Breast epithelium (tissue), 4 donors: ENCODE data around the gene SUMF1. TPM values are rescaled to one million over a fixed set of nuclear protein-coding genes. Genes with fewer than 3 reads are reported as not detected.
A peak's percentile ranks its signal among the peaks of the same experiment; 100 is the strongest.

ENCODE experiments used
- DNase-seq, 2 donors: peaks; one replicate each; pipeline ENCODE4 v3.0.0-alpha.2; 2019; ENCODE audit warnings: low spot score in 2 of 2
- H3K27ac ChIP-seq, 2 donors: fragments of 200-600 bp; sonication (generic) in 1 of 2; one replicate each; pipeline ENCODE4 v1.5.1; 2016 to 2019; ENCODE audit warnings: mild to moderate bottlenecking in 1 of 2
- H3K27me3 ChIP-seq, 2 donors: fragments of 200-600 bp; sonication (generic) in 1 of 2; one replicate each; pipeline versions ENCODE4 v1.5.1 to v1.6.0; 2017 to 2019; ENCODE audit warnings: control low read depth in 1 of 2, mild to moderate bottlenecking in 1 of 2
- H3K36me3 ChIP-seq: fragments of 200-600 bp; one replicate; pipeline ENCODE4 v1.5.1; 2019
- H3K4me1 ChIP-seq, 2 donors: fragments of 200-600 bp; sonication (generic); one replicate each; pipeline ENCODE4 v1.5.1; 2016 to 2019; ENCODE audit warnings: control low read depth in 1 of 2
- H3K4me3 ChIP-seq, 3 donors: fragments of 200-600 bp; sonication (generic); 1 replicate in 2 of 3; 2 replicates in 1 of 3; pipeline ENCODE4 v1.5.1; 2016 to 2019; ENCODE audit warnings: mild to moderate bottlenecking in 3 of 3, moderate library complexity in 2 of 3
- H3K9me3 ChIP-seq, 2 donors: fragments of 200-600 bp; sonication (generic) in 1 of 2; one replicate each; pipeline ENCODE4 v1.5.1; 2016 to 2019; ENCODE audit warnings: control low read depth in 1 of 2
- CTCF ChIP-seq, 3 donors: fragments of 450-650 bp; IDR thresholded peaks; one replicate each; pipeline ENCODE4 v1.5.1; 2016 to 2017; ENCODE audit warnings: antibody characterized with exemption in 3 of 3, mild to moderate bottlenecking in 3 of 3, moderate library complexity in 3 of 3
- POLR2A ChIP-seq: fragments of 450-650 bp; IDR thresholded peaks from one replicate; pipeline ENCODE4 v1.6.1; 2016; ENCODE audit warnings: antibody characterized with exemption, mild to moderate bottlenecking, moderate library complexity
- POLR2AphosphoS5 ChIP-seq, 3 donors: sonication (generic); formaldehyde crosslinking; IDR thresholded peaks; one replicate each; pipeline ENCODE4 v1.6.1; 2017; ENCODE audit warnings: antibody characterized with exemption in 3 of 3
- intact Hi-C: fragments of 100-400 bp; cut with DNase I; formaldehyde crosslinking; loops from one replicate; pipeline ENCODE4 v1.15.1; 2023; ENCODE audit warnings: low total_unique reads
- total RNA-seq, 3 donors: library from RNA; depleted of rRNA; stranded (reverse); fragments of >200 nt; gene quantifications; one replicate each; pipeline ENCODE4 v1.1.0, GENCODE V29; 2016

The SUMF1 gene
- total RNA-seq, 3 donors from 2014 or later: 84.2 to 87.1 (median 84.9) TPM

GRCh38 chr3:4421121-4421520 is 45.9 kb downstream of the SUMF1 start:
- Histone ChIP-seq H3K27ac (no peak overlapping the region), H3K4me1 (no peaks in the 10 kb centered on the region), H3K4me3 (no peak overlapping the region), H3K36me3 (no peaks in the 10 kb centered on the region), H3K27me3 (no peaks in the 10 kb centered on the region), H3K9me3 (no peaks in the 10 kb centered on the region)
- TF ChIP-seq POLR2AphosphoS5 (IDR thresholded peaks at IDR 0.05) (no peak), POLR2A (no peak), CTCF (IDR thresholded peaks at IDR 0.05) (no peak)
- intact Hi-C loops: no loop called here
- no peak for DNase-seq

DNA sequence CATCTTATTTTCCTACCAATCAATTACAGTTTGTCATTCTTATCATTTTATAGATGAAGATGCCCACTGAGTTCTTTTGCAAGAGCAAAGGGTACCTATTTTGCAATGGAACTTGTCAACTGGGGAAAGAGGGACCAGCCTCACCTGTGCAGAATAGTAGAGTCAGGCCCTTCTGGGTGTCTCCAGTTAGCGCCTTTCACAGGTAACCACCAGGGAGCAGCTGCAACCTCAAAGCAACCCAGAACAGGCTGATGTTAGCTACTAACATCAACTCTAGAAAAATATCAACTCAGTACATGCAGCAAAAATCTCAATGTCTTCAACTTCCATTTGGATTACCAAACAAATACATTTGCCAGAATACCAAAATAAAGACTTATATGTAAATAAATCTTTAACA is 47.1 kb downstream of the SUMF1 start:
- TF ChIP-seq POLR2AphosphoS5 (IDR thresholded peaks at IDR 0.05) (no peak), CTCF (IDR thresholded peaks at IDR 0.05) (no peak), POLR2A (no peak)
- Histone ChIP-seq H3K36me3 (no peaks in the 10 kb centered on the region), H3K9me3 (no peaks in the 10 kb centered on the region), H3K27ac (no peak overlapping the region), H3K4me1 (no peaks in the 10 kb centered on the region), H3K27me3 (no peaks in the 10 kb centered on the region), H3K4me3 (no peak overlapping the region)
- intact Hi-C loops: no loop called here
- no peak for DNase-seq

DNA sequence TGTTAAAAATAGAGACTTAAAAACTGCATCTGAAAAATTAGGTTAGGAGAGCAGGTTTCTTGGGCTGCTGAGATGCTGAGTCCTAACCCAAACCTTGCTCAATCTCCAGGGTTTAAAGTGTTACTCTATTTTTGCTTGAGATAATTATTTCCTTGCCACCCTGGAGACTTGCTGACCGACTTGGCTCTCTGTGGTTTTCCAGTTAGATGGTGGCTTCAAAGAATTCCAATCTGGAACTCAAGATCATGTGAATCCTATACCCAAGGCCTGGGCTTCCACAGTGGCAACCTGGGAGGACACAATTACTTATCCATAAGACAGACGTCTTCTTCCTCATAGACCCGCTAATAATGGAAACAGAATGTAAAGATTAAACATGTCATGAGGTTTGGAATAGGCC is 47.7 kb downstream of the SUMF1 start:
- no peak overlapping the region for H3K4me3 ChIP-seq
- H3K9me3 ChIP-seq: no peaks in the 10 kb centered on the region
- intact Hi-C loops: no loop called here
- no peaks in the 10 kb centered on the region for H3K4me1 ChIP-seq
- no peaks in the 10 kb centered on the region for H3K27me3 ChIP-seq
- no peak for DNase-seq
- H3K27ac ChIP-seq: no peak overlapping the region
- no peak for TF ChIP-seq POLR2AphosphoS5 (IDR thresholded peaks at IDR 0.05)
- no peak for TF ChIP-seq POLR2A
- no peak for TF ChIP-seq CTCF (IDR thresholded peaks at IDR 0.05)
- H3K36me3 ChIP-seq: no peaks in the 10 kb centered on the region

DNA sequence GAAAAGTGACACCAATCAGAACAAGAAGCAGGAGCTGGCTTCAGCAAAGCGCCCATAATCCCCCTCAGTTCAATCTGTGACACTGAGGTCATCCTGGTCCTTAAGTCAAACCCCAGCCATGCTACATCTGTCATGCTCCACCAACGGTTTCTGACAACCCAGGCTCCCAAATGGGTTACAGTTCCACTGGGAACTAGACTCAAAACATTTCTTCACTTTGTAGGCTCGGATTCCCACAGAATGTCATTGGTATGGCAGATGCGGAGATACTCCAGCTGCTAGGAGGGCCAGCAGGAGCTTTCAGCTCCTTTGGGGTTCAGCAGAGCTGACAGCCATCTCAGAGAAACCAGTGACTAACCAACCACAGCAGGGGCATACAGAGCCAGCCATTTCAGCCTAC is 48.9 kb downstream of the SUMF1 start:
- Histone ChIP-seq H3K27ac (no peak overlapping the region), H3K27me3 (no peaks in the 10 kb centered on the region), H3K9me3 (no peaks in the 10 kb centered on the region), H3K36me3 (no peaks in the 10 kb centered on the region), H3K4me1 (no peaks in the 10 kb centered on the region), H3K4me3 (no peak overlapping the region)
- no peak for TF ChIP-seq POLR2A
- no peak for TF ChIP-seq CTCF (IDR thresholded peaks at IDR 0.05)
- no peak for TF ChIP-seq POLR2AphosphoS5 (IDR thresholded peaks at IDR 0.05)
- no peak for DNase-seq
- intact Hi-C loops: no loop called here

DNA sequence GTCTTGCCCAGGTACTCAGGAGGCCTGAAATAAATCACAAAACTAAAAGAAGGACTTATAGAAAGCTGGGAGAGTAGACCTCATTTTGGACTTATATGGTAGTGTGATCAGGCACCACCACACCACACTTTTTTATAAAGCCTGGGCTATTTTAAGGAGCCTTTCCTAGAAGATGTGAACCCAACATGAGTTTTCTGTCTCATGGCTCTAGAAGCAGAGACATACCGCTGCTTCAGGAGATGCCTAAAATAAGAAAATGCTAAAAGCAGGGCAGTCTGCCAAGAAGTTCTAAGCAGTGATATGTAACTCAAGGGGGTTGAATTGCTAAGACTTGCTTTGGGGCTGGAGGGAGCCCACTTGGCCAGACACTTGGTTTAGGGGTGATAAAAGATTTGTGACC is 49.6 kb downstream of the SUMF1 start:
- Histone ChIP-seq H3K36me3 (no peaks in the 10 kb centered on the region), H3K27me3 (no peaks in the 10 kb centered on the region), H3K27ac (peak overlapping the region; percentile 19 to 62), H3K4me3 (no peak overlapping the region), H3K4me1 (no peaks in the 10 kb centered on the region), H3K9me3 (no peaks in the 10 kb centered on the region)
- DNase-seq: no peak
- TF ChIP-seq CTCF (IDR thresholded peaks at IDR 0.05): no peak
- TF ChIP-seq POLR2AphosphoS5 (IDR thresholded peaks at IDR 0.05): no peak
- intact Hi-C loops: no loop called here
